Renal pelvis (tissue), 4 donors: Measurements from ENCODE around the gene MAFB. TPM values are rescaled to one million over a fixed set of nuclear protein-coding genes. Genes with fewer than 3 reads are reported as not detected.

ENCODE experiments used
- DNase-seq: peaks from one replicate; pipeline ENCODE4 v3.0.0-alpha.2; 2013
- polyA plus RNA-seq, 3 donors: library from polyadenylated mRNA; unstranded; fragments of 120-200 nt; gene quantifications; one replicate each; pipeline ENCODE4 v1.2.1, GENCODE V29; 2013; ENCODE audit not compliant: insufficient read length in 3 of 3

Gene MAFB
- polyA plus RNA-seq, 3 donors = 133 to 163 (median 143) TPM

GRCh38 chr20:40685349-40685748 lies 3.7 kb downstream of the MAFB start:
- no peak for DNase-seq

- DNase-seq = no peak
These were observed 5.2 kb downstream of the MAFB start for GRCh38 chr20:40683894-40684268.

DNA sequence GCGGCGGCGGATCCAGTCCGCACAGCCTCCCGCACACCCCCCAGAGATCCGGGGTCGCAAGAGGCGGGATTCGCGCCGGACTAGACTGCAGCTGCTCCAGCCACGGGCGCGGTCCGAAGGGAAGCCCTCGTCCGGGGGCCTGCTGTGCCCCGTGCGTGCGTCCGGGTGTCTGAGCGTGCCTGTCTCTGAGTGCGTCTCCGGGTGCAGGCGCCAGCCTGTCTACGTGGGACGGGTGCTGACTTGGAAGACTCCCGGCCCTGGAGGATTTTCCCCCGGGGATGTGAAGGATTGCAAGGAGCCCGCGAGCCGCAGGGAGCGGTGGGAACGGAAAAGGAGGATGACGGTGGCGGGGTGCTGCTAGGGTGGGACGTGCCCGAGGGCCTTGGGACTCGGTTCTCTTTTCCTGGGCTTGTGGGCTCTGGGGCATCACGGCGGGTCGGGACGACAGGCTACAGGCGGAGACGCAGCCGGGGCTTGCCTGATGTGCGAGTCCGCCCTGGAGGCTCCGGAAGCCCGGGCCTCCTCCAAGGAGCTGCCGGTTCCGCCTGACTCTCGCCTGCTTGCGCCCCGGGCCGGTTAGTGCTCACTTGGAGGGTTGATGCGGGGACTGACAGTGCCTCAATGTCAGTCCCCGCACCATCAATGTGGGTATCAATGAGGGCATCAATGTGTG lies 5.7 kb downstream of the MAFB start:
- no peak for DNase-seq

GRCh38 chr20:40682104-40682981 lies 6.7 kb downstream of the MAFB start:
- no peak for DNase-seq

DNA sequence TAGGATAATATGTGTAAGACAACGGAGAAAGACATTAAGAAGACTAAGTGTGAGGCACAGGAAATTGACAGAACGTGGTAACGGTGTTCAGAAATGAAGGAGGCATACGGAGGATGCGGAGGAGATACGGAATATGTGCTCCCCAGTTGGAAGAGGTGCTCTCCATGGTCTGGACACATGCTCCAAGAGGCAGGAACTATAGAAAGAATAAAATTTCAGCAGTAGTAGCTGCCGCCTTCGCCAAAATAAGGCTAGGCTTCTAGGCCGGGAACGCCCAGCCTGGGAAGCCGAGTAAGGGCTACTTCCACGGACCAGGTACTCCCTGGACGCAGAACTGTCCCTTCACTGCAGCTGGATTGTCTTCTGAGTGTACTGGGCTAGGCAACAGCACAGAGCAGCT lies 7.4 kb downstream of the MAFB start:
- DNase-seq = no peak

DNA sequence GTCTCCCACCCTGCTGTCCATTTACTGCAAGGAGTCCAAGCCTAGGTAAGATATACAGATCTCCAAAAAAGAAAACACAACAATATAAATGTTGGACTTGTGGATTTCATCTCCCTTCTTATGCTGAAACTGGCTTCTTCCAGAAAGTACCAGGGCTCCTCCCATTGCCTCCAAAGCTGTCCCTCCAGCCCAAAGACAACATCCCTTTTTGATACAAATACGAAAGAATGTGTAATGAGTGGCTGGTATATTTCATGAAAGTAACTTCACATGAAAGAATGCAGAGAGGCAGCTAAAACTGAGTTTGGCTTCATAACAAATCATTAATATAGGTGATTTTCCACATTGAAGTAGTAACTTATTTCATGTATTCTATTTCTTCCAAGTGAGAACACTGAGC lies 7.9 kb downstream of the MAFB start:
- no peak for DNase-seq

DNA sequence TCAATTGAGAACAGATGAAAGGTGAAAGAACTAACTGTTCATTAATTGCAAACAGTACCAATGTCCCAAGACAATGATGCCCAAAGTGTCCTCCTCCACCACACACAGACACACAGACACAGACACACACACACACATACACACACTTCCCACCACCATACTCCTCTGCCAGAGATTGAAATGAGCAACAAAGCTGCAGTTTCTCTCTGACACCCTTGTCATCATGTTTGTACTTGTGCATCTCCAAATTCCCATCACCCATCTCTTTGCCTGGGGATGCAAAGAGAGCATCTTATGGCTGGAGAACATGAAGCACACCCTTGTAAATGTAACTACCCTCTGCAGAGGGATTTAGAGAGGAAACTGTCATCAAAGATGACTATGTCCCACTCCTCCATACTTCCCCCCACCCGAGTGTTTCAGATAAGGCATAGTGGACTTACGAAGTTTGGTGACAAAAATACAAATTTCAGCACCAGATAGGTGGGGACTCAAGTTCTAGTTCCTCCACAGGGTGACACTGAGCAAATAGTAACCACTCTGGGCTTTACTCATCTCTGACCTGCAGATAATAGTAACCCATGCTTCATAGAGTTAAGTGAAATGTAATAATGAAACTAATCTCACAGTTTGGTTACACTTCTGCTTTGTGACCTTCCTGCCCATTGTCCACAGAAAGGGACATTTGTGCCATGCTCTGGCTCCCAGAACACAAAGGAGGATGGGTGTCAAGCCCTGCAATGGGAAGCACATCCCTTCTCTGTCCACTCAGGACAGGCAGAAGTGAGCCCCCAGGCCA lies 8.7 kb downstream of the MAFB start:
- DNase-seq = no peak

- no peak for DNase-seq
These were observed 9.9 kb downstream of the MAFB start for GRCh38 chr20:40679184-40679583.

- no peak for DNase-seq
These were observed 10.7 kb downstream of the MAFB start for GRCh38 chr20:40678286-40678875.

DNA sequence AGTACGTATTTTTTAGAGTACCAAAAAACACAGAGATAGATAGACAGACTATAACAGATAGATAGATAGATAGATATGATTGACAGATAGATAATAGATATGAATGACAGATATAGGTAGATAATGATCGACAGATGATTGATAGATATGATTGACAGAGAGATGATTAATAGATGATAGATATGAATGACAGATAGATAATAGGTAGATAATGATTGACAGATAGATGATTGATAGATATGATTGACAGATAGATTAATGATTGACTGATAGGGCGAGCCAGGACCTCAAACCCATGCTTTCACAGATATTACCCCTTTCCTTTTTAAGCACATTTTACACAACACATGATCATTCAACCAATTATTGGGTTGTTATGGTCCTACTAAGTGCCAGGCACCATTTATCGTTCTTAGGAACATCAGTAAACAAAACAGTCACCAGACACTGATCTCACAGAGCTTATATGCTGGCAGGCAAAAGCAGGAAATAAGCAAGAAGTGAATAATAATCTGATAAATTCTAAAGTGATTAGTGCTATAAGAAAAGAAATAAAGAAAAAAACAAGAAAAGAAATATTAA lies 11.6 kb downstream of the MAFB start:
- DNase-seq = no peak

GRCh38 chr20:40676491-40677269 lies 12.4 kb downstream of the MAFB start:
- DNase-seq = no peak

DNA sequence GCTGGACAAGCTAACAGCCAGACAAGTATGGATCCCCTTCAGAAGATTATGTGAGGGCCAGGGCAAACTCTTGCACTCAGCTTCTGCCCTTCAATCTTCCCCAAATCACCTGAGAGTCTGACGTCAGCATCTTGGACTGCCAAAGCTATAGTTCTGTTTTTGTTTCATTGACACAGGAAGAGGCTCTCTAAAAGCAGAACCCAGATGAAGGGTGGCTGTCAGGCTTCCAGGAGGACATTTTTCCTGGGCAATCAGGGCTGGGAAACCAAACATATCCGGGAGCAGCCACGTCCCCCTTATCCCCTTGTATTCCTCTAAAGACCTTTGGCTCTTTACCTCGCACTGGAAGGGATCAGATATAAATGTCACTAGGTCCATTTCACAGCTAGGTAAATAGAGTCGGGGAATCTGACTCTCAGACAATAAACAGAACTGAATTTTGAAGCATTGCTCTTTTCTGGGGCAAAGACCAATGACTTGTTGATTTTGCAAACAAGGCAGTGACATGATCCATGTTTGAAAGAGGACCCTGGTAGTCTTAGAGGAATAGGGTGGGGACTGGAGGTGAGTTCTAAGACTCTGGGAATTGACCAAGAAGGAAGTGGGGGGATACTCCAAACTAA lies 13.3 kb downstream of the MAFB start:
- DNase-seq = no peak

DNA sequence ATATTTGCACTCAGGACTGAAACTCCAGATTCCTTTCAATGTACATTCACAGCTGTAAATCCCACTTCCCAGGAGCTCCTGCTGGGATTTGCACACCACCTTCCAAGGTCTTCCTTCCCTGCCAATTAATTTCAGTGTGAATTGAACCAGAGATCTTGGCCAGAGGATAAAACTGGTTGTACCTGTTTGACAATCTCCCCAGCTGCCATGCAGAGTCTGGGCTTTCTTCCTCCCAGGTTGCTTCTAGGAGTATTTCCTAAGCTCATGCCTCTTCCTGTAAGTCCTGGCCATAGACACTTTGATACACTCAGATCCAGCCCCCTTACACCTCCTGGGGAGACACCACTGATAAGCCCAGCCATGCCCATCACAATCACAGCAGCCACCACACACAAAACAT lies 15.6 kb downstream of the MAFB start:
- DNase-seq = no peak

GRCh38 chr20:40672095-40672494 lies 16.9 kb downstream of the MAFB start:
- no peak for DNase-seq

DNA sequence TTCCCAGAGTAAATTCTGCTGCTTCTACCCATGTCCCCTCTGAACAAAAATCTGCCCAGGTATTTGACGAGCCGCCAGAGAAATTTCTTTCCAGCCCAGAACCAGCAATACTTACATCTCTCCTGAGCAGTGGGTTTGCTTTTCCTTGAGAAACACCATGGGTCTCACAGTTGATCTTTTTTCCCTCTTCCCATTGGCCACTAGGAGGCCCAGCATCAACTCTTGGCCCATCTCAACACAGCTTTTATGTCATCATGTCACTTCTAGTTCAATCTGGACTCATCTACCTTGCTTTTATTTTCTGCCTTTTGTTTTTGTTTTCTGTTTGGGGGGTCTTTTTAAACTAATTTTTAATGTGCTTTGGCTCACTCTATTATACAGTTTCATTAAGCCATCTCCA lies 18.8 kb downstream of the MAFB start:
- DNase-seq = no peak

- no peak for DNase-seq
These were observed 19.3 kb downstream of the MAFB start for GRCh38 chr20:40669692-40670091.

DNA sequence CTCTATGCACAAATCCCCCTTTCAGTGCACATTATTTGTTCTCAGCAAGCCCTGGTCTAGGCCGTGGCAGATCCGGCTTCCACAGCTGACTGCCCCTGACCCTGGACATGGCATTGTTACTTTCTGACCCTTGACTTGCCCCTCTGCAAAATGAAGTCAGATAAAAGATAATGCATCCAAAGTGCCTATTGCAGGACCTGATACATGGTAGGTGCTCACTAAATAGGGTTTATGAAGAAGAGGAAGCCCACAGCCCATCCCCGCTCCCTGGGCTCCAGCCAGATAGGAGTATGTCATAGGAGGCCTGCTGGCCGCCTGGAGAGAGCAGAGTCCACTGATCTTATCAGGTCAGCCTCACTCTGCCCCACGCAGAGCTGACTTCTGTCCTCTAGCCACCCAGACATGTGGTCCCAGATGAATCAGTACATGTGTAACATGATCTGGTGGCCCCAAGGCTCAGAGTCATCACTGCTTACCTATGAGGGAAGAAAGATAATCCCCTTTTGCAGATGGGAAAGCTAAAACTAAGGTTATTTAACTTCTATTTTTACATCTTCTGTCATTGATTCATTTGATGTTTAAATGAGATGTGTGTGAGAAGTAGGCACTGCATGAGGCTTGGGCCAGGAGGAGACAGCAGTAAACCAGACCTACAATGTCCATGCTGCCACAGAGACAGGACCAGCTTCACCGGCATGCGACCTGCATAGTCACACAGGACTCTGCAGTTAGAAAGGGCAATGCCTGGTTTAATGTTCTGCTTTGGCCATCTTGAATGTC lies 20.4 kb downstream of the MAFB start:
- no peak for DNase-seq

DNA sequence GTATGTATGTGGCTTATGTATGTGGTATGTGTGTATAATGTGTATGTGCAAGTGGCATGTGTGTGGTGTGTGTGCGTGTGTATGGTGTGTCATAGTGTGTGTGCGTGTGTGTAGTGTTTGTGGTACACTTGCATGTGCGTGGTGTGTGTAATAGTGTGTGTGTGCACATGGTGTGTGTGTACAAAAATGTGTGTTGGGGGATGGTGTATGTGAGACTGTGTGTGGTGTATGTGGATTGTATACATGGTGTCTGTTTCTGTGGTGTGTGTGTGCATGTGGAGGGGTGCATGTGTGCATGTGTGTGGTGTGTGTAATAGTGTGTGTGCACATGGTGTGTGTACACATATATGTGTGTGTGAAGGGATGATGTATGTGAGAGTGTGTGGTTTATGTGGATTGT lies 21.5 kb downstream of the MAFB start:
- DNase-seq = no peak

- no peak for DNase-seq
These were observed 22.7 kb downstream of the MAFB start for GRCh38 chr20:40666336-40666735.

GRCh38 chr20:40664891-40665290 lies 24.1 kb downstream of the MAFB start:
- no peak for DNase-seq
